Stimulated activated CD4-positive, alpha-beta T cell treated with anti-CD3 and anti-CD28 coated beads, Interleukin-4, amount 100 ng/mL, for 4 hours (primary cell): Measurements from ENCODE around the gene VILL.
A peak's percentile ranks its signal among the peaks of the same experiment; 100 is the strongest.

Source experiments
- DNase-seq, 2 experiments: peaks; one replicate each; pipeline ENCODE4 v3.0.0-alpha.2; 2020

Gene VILL

DNA sequence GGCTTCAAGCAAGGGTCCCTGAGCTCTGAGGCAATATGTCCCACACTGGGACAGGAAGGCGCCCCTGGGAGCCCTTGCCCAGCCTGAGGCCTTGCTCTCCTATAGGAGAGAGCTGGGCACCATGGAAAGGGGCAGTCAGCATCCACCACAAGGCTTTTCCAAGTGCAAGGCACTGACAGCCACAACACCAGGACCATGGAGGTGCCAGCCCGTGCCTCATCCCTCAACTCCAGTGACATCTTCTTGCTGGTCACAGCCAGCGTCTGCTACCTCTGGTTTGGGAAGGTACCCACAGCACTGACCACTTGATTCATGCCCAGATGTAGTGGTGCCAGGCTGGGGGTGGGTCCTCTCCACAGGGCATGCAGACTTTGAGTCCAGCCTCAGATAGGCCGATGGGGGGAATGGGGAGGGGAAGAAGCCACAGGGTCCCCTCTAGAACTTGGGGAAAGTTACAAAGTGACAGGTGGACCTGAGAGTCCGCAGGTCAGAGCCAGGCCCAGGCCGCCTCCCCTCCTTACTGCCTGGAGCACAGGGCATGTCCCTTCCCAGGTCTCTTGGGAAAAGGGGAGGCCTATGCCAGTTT lies 11.8 kb downstream of the VILL start:
- no peak for DNase-seq

- no peak for DNase-seq
These were observed 12.4 kb downstream of the VILL start for GRCh38 chr3:38002940-38003339.

DNA sequence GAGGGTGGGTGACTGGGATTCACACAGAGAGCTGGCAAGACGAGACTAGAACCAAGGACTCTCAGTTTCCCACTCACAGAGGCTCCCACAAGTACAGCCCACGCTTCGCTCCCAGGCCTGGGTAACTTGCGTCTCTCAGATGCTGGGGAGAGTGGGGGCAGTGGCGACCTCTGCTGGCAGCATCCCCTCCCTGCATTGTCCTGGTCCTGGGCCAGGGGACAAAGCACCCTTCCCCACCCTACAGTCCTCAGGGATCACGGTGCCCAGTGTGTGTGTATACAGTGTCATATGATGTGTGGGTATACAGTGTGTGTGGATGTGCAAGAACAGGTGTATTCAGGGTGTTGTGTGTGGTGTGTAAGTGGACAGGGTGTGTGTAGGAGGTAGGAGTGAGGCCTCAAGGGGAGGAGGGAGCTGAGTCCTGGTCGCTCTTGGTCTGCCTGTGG lies 12.8 kb downstream of the VILL start:
- peak; percentile 46 to 52 for DNase-seq

DNA sequence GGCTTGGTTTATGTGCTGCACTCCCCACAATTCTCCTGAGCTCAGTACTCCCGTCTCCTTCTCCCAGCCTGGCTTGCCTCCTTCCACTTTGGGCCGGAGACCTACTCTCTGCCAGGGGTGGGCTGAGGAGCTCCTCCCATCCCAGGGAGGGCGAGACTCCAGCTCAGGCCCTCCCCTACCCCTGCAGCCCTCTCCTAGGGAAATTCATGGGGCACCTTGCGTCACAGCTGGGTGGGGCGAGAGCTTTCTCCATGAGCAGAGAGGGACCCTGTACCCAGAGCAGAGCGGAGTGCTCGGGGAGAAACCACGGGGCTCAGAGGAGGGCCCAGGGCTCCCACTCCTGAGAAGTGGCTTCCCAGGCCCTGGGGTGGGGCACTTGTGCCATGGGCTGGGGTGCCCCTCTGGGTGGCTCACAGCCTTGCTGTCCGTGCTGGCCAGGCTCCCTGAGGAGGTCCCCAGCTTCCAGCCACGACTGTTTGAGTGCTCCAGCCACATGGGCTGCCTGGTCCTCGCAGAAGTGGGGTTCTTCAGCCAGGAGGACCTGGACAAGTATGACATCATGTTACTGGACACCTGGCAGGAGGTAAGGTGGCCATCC lies 13.3 kb downstream of the VILL start:
- no peak for DNase-seq

DNA sequence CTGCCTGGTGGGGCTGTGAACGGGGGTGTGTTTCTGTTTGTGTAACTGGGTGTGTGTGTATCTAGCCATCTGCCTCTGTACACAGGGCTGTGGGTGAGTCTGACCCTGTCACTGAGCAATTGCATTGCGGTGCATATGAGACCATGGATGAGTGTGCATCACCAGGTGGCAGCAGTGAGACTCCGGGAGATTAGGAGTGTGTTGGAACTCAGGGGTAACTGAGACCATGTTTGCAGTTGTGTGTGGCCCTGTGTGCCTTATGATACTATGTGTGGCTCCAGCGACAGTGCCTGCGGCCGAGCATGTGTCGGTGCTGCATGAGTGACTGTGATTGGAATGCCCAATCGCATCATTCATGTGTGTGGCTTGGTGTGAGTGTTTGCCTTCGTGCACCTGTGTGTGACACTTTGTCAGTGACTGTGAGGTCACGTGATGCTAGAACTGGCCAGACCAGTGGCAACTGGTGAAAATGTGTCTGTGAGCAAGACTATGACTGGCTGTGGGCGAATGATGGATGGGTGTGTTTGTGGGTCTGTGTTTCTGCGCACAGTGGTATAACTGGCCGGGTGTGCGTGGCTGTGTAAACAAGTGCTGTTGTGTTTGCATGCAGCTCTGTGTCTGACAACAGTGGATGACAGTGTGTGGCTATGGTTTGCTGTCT lies 14.0 kb downstream of the VILL start:
- DNase-seq, result peak; percentile 44 to 58

DNA sequence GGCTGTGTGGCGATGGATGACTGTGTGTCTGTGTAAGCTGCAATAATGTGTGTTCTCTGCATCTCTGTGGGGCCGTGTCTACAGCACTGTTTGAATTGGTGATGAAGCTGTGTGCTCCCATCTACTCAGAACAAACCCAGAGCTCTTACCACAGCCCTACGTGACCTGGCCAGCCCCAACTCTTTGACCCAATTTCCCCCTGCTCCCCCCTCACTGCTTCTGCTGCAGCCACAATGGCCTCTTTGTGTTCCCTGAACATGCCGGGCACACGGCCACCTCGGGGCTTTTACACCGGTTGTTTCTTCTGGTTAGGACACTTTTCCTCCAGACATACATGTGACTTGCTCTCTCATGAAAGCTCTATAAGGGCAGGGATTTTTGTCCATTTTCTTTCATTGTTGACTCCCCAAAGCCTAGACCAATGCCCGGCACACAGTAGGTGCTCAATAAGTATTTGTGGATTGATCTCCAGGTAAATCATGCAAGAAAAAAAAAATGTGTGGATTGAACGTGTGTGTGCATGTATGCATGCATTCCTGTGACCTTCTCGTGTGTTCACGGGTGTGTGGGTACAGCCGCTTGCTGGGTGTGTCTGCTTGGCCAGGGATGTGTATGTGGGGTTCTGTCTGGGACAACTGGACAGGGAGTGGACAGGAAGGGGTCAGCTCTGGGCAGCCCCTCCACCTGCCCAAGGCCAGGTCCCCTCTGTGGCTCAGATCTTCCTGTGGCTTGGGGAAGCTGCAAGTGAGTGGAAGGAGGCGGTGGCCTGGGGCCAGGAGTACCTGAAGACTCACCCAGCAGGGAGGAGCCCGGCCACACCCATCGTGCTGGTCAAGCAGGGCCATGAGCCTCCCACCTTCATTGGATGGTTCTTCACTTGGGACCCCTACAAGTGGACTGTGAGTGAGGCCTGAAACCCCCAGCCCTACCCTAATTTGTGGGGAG lies 14.8 kb downstream of the VILL start:
- DNase-seq, result no peak

GRCh38 chr3:38006031-38006430 lies 15.4 kb downstream of the VILL start:
- no peak for DNase-seq

DNA sequence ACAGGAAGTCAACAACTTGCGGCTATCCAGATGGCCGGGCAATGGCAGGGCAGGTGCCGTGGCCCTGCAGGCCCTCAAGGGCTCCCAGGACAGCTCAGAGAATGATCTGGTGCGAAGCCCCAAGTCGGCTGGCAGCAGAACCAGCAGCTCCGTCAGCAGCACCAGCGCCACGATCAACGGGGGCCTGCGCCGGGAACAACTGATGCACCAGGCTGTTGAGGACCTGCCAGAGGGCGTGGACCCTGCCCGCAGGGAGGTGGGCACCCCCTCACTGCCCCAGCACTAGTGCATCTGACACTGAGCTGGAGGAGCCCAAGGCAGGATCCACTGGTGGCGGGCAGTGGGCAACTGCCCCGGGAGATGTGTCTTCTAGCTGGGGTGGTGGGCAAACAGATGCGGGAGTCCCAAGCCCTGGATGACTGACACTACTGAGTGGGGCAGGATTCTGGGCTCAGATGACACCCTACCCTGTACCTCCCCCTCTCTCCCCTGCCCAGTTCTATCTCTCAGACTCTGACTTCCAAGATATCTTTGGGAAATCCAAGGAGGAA lies 15.9 kb downstream of the VILL start:
- DNase-seq, result no peak

GRCh38 chr3:38007754-38008090 lies 17.1 kb downstream of the VILL start:
- no peak for DNase-seq

DNA sequence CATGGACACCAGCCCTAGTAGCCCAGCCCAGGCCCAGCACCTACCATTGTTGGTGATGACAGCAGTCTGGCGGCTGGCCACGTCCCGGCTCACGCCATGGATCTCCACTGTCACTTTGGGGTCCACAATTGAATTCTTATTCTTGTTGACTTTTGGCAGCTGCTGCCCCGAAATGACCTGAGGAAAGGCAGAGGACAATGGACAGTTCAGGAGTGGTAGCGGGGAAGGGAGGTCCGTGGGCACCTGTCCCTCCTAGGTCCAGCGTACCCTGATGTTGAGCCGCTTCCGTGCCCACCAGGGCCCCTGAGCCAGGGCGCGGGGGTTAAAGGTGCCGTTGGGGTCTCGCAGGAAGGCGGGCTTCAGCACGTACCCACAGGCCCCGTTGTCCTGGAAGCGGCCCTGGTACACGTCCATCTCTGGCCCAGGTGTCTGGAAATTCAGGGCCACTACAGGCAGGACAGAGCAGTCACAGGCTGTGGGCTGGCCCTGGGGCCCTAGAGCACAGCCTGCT lies 17.7 kb downstream of the VILL start:
- no peak for DNase-seq

GRCh38 chr3:38008971-38009580 lies 18.5 kb downstream of the VILL start:
- no peak for DNase-seq

- DNase-seq, result no peak
These were observed 19.4 kb downstream of the VILL start for GRCh38 chr3:38009807-38010591.

DNA sequence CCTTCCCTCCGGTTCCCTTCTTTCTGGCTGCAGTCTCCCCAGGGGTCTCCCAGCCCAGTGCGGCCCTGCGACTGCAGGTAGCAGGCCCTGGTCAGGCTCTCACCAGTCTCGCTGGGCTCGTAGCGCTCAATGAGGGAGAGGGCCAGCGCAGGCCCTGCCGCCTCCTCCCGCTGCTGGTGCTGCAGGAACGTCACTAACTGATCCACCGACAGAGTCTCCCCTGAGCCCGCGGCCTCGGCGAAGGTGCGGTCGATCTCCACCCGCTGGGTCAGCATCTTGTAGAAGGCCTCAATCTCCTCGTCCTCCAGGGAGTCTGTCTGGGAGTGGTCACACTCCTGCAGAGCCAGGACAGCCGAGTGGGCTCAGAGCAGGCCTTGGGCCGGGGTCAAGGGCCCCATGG lies 20.5 kb downstream of the VILL start:
- DNase-seq, result no peak

DNA sequence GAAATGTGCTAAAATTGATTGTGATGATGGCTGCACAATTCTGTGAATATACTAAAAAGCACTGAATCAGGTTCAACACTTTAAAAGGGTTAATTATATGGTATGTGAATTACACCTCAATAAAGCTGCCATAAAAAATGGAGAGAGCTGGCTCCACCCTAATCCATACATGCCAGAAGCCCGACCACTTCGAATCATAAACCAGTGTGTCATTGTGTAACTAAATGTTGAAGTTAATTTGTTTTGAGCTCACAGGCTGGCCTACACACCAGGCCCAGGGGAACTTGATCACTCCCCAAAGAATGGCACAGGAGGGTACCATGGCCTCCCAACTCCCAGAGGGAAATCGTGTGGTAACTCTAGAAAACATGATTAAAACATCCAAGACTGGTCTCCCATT lies 24.9 kb downstream of the VILL start:
- DNase-seq, result no peak

DNA sequence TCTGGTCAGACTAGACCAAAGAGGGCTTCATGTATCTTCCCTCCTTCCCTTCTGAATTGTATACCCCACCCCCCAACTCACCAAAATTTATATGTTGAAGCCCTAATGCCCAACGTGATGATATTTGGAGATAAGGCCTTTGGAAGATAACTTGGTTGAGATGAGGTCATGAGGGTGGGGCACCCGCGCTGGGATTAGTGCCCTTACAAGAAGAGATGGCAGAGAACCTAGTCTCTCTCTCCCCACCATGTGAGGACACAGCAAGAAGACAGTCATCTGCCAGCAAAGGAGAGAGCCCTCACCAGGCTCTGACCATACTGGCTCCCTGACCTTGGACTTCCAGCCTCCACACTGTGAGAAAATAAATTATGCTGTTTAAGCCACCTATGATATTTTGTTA lies 25.4 kb downstream of the VILL start:
- no peak for DNase-seq

GRCh38 chr3:38016410-38016809 lies 25.8 kb downstream of the VILL start:
- DNase-seq, result no peak

DNA sequence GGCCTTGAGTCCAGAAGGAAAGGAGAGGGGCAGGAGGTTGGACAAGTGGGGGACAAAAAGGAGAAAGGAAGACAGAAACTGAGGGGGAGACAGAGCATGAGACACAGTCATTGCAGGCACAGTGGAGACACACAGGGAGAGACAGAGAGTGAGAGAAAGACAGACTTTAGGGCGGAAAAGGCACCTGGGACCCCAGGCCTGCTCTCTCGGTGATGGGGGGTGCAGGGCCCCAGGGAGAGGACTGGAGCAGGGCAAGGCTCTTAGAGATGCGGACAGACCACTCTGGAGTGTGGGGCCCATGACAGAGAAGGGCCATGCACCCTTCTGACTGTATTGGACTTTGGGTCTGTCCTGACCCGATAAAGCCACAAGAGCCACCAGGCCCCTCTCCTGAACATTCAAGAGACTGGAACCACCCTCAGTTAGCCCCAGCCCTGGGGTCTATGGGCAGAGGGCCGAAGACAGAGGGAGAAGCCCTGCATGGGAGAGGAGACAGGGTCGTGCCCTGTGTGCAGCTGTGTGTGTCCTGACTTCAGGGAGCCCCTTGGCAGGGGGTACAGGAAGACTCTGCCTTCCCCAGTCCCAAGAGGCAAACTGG lies 26.4 kb downstream of the VILL start:
- no peak for DNase-seq

DNA sequence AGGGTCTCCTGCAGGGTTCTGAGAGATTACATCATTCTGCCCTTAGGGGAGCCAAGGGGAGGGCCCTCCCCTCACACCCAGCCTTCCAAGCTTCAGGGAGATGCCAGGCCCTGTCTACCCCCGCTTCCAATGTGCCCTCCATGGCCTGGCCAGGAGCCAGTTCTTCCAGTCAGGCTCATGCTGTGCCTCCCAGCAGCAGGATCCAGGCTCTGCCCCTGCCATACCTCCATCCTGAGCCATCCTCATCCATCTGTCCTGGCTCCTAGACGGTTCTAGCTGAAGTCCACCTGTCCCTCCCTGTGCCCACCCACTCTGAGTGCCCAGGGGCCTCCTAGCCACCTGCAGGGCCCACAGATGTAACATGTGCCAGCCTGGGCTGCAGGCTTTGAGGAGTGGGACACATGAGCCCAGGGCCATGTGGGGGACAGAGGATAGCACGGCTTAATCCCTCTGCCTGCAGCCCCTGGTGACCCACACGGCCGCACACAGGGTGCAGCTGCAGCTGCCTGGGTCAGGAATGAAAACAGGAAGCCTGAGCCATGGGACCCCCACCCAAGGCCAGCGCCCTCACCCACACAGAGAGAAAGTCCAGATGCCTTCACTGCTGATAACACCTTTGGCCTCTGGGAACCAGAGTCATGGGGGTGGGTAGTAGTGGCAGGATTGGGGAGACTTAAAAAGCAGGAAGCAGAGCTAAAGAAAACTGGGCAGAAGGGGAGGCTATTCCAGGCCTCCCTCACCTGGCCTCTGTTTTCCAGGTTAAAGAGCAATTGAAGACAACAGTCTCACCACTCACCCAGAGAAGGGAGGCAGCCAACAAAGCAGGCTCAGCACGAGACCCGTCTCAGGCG lies 27.1 kb downstream of the VILL start:
- DNase-seq, result no peak

DNA sequence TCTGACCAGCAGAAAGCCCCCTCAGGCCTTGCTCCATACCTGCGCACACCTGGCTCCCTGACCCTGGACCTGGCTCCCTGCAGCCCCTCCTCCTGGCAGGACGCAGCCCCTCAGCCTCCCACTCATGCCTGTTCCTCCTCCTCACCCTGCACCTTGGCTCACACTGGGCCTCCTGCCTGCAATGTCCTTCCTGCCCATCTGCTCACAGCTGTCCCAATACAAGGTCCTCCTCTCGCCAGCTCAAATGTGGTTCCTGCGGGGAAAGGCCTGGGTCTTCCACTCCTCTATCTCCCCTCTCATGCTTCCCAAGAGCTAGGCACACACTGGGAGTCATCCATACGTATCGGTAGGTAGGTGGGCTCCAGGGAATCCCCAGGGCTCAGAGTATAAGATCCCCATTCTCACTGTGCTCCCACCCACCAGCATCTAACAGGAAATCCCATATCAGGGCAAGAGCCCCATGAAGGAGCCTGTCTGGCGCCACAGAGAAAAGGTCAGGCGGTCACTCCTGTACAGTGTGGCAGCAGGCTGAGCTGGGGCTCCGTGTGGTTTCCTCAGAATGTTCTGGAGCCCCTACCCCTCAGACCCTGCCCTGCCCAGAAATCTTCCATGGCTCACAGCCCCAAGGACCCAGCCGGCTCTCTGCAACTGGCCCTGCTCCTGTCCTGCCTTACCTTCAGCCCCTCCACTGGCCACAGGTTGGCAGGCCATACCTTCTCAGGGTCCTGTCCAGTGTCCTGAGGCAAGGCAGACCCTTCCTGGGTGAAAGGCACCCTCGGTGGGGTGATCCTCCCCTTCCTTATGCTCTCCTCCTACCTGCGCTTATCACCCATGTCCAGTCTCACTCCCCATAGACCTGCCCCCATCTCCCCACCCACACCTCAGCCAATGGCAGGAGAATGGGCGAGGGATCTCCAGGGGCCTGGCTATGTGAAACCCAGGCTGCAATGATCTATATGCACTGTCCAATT lies 28.0 kb downstream of the VILL start:
- DNase-seq, result no peak
